NCI-H1105 treated with DMSO at 0.1 percent for 48 hours (cell line): ENCODE data around the gene RNF208.

Experiments
- DNase-seq: peaks from one replicate; lab custom pipeline; 2025; lab: John Stamatoyannopoulos, UW

Gene RNF208

GRCh38 chr9:137213160-137214060 lies 8.6 kb downstream of the RNF208 start:
- DNase-seq, result peak; percentile 11

GRCh38 chr9:137212520-137212919 lies 9.5 kb downstream of the RNF208 start:
- no peak for DNase-seq

- DNase-seq, result no peak
These were observed 10.5 kb downstream of the RNF208 start for GRCh38 chr9:137211532-137211931.

GRCh38 chr9:137206602-137207001 lies 15.4 kb downstream of the RNF208 start:
- no peak for DNase-seq

GRCh38 chr9:137205126-137206069 lies 16.6 kb downstream of the RNF208 start, which contains the start of the genes NDOR1 and TMEM203:
Gene NDOR1, plus strand, starts transcription at chr9:137205700. Its CDS starts 78 bp downstream, at chr9:137205778.
Gene TMEM203, minus strand, starts transcription at chr9:137205648. Its CDS starts 234 bp downstream, at chr9:137205414.
- DNase-seq, result peak; percentile 56

- no peak for DNase-seq
These were observed 17.3 kb downstream of the RNF208 start for GRCh38 chr9:137204731-137205125.

GRCh38 chr9:137202966-137203365 lies 19.1 kb downstream of the RNF208 start:
- no peak for DNase-seq

- no peak for DNase-seq
These were observed 20.7 kb downstream of the RNF208 start for GRCh38 chr9:137201205-137201868.

GRCh38 chr9:137200311-137201204 lies 21.5 kb downstream of the RNF208 start, which contains the start of gene TPRN:
Gene TPRN, minus strand, starts transcription at chr9:137200741. Its CDS starts 30 bp downstream, at chr9:137200711.
- DNase-seq, result peak; percentile 98

- no peak for DNase-seq
These were observed 22.5 kb downstream of the RNF208 start for GRCh38 chr9:137199411-137200121.

- DNase-seq, result no peak
These were observed 23.1 kb downstream of the RNF208 start for GRCh38 chr9:137198902-137199283.

GRCh38 chr9:137198051-137198901 lies 23.8 kb downstream of the RNF208 start:
- DNase-seq, result no peak

- DNase-seq, result peak; percentile 96
These were observed 26.4 kb downstream of the RNF208 start for GRCh38 chr9:137195525-137196220.

- peak; percentile 78 for DNase-seq
These were observed 27.1 kb downstream of the RNF208 start for GRCh38 chr9:137194909-137195308.

- DNase-seq, result no peak
These were observed 27.7 kb downstream of the RNF208 start for GRCh38 chr9:137194388-137194787.

- no peak for DNase-seq
These were observed 28.3 kb downstream of the RNF208 start for GRCh38 chr9:137193771-137194170.

GRCh38 chr9:137192859-137193258 lies 29.2 kb downstream of the RNF208 start:
- DNase-seq, result no peak

- no peak for DNase-seq
These were observed 29.6 kb downstream of the RNF208 start for GRCh38 chr9:137192448-137192780.
